HG03432 (cell line): ENCODE data around the gene SORBS2.

Source experiments
- ATAC-seq: cut with Tn5 transposase; IDR thresholded peaks from one replicate; pipeline ENCODE4 v1.9.1; 2021; ENCODE audit warnings: mild to moderate bottlenecking, moderate library complexity; ENCODE audit not compliant: unreplicated experiment

SORBS2 gene

GRCh38 chr4:185805262-185805802 is 6.7 kb downstream of the SORBS2 start:
- no peak for ATAC-seq

GRCh38 chr4:185803022-185803421 is 9.0 kb downstream of the SORBS2 start:
- no peak for ATAC-seq

- ATAC-seq = no peak
Observed at GRCh38 chr4:185801471-185801870, 10.5 kb downstream of the SORBS2 start.

- ATAC-seq = no peak
Observed at GRCh38 chr4:185800266-185800945, 11.6 kb downstream of the SORBS2 start.

GRCh38 chr4:185799442-185799841 is 12.6 kb downstream of the SORBS2 start:
- no peak for ATAC-seq

- no peak for ATAC-seq
Observed at GRCh38 chr4:185797596-185798338, 14.2 kb downstream of the SORBS2 start.

- ATAC-seq = no peak
Observed at GRCh38 chr4:185797018-185797417, 15.0 kb downstream of the SORBS2 start.

- no peak for ATAC-seq
Observed at GRCh38 chr4:185796176-185796575, 15.8 kb downstream of the SORBS2 start.

- no peak for ATAC-seq
Observed at GRCh38 chr4:185794637-185795036, 17.4 kb downstream of the SORBS2 start.

GRCh38 chr4:185793716-185794115 is 18.3 kb downstream of the SORBS2 start:
- no peak for ATAC-seq

GRCh38 chr4:185793116-185793485 is 18.9 kb downstream of the SORBS2 start:
- ATAC-seq = no peak

- ATAC-seq = no peak
Observed at GRCh38 chr4:185792384-185793115, 19.4 kb downstream of the SORBS2 start.

GRCh38 chr4:185787926-185788679 is 23.9 kb downstream of the SORBS2 start:
- ATAC-seq = no peak

GRCh38 chr4:185786422-185786821 is 25.6 kb downstream of the SORBS2 start:
- no peak for ATAC-seq

- no peak for ATAC-seq
Observed at GRCh38 chr4:185783574-185783973, 28.4 kb downstream of the SORBS2 start.

GRCh38 chr4:185782523-185782922 is 29.5 kb downstream of the SORBS2 start:
- no peak for ATAC-seq

GRCh38 chr4:185781555-185782215 is 30.3 kb downstream of the SORBS2 start:
- ATAC-seq = no peak

- no peak for ATAC-seq
Observed at GRCh38 chr4:185780472-185780871, 31.5 kb downstream of the SORBS2 start.

GRCh38 chr4:185779517-185779916 is 32.5 kb downstream of the SORBS2 start:
- no peak for ATAC-seq

GRCh38 chr4:185778307-185778706 is 33.7 kb downstream of the SORBS2 start:
- ATAC-seq = no peak
